Esophagus (tissue), 2 donors: ENCODE results near the gene NUFIP2. TPM values are rescaled to one million over a fixed set of nuclear protein-coding genes. Genes with fewer than 3 reads are reported as not detected.
"Not testable (repeated sequence)": the region's sequence is repeated elsewhere in the genome, so short reads cannot be mapped to it uniquely, and the experiment has no call there.

Source experiments
- H3K27ac ChIP-seq, 2 donors: one replicate each; pipeline ENCODE4 v1.5.1; 2013; ENCODE audit warnings: low read depth in 2 of 2, mild to moderate bottlenecking in 2 of 2, inconsistent platforms in 1 of 2, low read length in 1 of 2, moderate library complexity in 1 of 2
- H3K27me3 ChIP-seq, 2 donors: one replicate each; pipeline ENCODE4 v1.6.1; 2013; ENCODE audit warnings: low read length in 2 of 2, control low read depth in 1 of 2, mild to moderate bottlenecking in 1 of 2; ENCODE audit not compliant: insufficient read depth in 2 of 2, control insufficient read depth in 1 of 2
- H3K36me3 ChIP-seq, 2 donors: one replicate each; pipeline ENCODE4 v1.6.1; 2013; ENCODE audit warnings: low read length in 1 of 2; ENCODE audit not compliant: control insufficient read depth in 2 of 2, insufficient read depth in 2 of 2
- H3K4me1 ChIP-seq, 2 donors: one replicate each; pipeline ENCODE4 v1.6.1; 2013; ENCODE audit warnings: low read length in 1 of 2; ENCODE audit not compliant: control insufficient read depth in 2 of 2, insufficient read depth in 2 of 2
- H3K4me3 ChIP-seq, 2 donors: one replicate each; pipeline ENCODE4 v1.5.1; 2013; ENCODE audit warnings: low read length in 2 of 2, mild to moderate bottlenecking in 2 of 2, low read depth in 1 of 2, moderate library complexity in 1 of 2
- H3K9me3 ChIP-seq, 2 donors: one replicate each; pipeline ENCODE4 v1.6.1; 2013; ENCODE audit warnings: mild to moderate bottlenecking in 2 of 2, low read depth in 1 of 2, low read length in 1 of 2, moderate library complexity in 1 of 2; ENCODE audit not compliant: control insufficient read depth in 2 of 2, insufficient read depth in 1 of 2
- WGBS, 2 donors: extraction: QIAGEN DNeasy Blood & Tissue Kit; methylation state at CpG; one replicate each; pipeline ENCODE4 v1.1.7; 2013; 5-methylcytosine and 5-hydroxymethylcytosine counted together
- polyA plus RNA-seq, 2 donors: library from polyadenylated mRNA; stranded (reverse); fragments of 200-250 nt; gene quantifications; one replicate each; pipeline ENCODE4 v1.2.3, GENCODE V29; 2013
- donor health status: healthy with polysubstance abuse.
- donor health status: Bipolar disorder and iron deficiency.

The NUFIP2 gene
- polyA plus RNA-seq, 2 donors, result 7.0 to 7.5 TPM

DNA sequence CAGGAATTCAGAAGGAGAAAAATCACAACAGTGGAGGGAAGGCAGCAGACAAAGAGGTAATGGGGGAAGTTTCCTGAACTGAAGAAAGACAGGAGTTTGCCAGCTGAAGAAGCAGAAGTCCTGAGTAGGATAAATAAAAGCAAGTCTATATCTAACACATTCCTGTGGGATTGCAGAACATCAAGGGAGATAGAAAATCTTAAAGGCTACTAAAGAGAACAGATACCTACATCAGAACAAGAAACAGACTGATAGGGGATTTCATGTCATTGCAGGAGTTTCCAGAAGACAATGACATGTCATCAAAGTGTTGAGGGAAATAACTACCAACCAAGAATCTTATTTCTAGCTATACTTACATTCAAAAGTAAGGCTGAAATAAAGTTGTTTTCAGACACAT is 68.6 kb downstream of the NUFIP2 start:
- H3K4me1 ChIP-seq, result no peaks in the 10 kb centered on the region
- H3K9me3 ChIP-seq, result no peaks in the 10 kb centered on the region
- H3K4me3 ChIP-seq, result no peak overlapping the region
- H3K36me3 ChIP-seq, result no peaks in the 10 kb centered on the region
- H3K27me3 ChIP-seq, result no peaks in the 10 kb centered on the region
- H3K27ac ChIP-seq, result no peak overlapping the region

DNA sequence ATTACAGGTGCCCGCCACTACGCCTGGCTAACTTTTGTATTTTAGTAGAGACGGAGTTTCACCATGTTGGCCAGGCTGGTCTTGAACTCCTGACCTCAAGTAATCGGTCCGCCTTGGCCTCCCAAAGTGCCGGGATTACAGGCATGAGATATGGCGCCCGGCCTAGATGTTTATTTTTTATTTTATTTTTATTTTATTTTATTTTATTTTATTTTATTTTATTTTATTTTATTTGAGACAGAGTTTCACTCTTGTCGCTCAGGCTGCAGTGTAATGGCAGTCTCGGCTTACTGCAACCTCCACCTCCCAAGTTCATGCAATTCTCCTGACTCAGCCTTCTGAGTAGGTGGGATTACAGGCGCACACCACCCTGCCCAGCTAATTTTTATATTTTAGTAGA is 72.6 kb downstream of the NUFIP2 start:
- H3K4me1 ChIP-seq, H3K36me3 ChIP-seq, H3K27ac ChIP-seq, H3K4me3 ChIP-seq, H3K27me3 ChIP-seq, H3K9me3 ChIP-seq: not testable (repeated sequence)
- 97% methylated on average over 11 of the region's 11 CpGs for WGBS, 2 donors

DNA sequence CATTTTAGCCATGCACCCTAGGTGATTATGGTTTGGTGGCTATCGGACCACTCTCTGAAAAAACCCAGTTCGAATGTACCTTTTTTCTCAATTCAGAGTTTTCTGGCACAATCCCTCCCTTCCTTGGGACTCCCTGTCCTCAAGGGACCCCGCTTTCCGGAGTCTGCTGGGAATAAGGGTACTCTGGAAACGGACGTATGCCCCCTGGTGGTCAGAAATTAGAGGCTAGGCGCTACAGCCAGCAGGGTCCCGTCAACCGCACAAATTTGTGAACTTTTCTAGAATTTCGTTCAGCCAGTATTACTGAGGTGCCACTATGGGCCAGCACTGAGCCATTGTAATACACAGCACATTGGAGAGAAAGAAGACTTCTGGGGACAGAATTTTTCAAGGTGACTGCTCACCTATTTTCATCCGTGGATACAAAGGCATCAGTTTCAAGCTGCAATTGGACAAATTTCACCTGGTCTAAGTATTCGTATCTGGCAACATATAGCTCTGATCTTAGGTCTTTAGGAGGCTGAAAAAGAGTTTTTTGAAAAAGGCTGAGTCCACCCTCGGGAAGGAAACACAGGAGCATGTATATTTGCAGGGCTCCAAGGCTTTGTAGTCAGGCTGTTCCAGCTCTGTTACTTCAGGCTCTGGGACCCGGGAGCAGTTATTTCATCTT is 74.4 kb downstream of the NUFIP2 start:
- H3K4me3 ChIP-seq, result no peak overlapping the region

DNA sequence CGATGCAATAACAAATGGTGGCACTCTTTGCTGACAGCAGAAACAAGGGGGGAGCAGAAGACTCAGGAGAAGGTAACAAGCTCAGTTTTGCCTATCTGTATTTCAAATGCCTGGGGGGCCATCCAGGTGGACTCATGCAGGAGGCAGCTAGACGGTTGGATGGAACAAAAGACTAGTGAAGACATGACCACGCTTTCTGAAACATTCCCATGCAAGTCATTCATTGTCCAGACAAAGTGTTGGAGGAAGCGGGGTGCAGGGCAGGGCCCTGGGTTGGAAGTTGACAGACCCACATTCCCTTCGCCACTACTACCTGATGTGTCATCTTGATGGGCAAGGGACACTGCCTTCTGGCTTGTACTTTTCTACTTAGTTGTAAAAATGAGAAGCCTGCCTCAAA is 77.1 kb downstream of the NUFIP2 start:
- Histone ChIP-seq H3K27me3 (no peaks in the 10 kb centered on the region), H3K27ac (no peak overlapping the region), H3K9me3 (no peaks in the 10 kb centered on the region), H3K4me1 (no peaks in the 10 kb centered on the region), H3K4me3 (no peak overlapping the region), H3K36me3 (no peaks in the 10 kb centered on the region)
- WGBS, 2 donors, result 59 to 67% methylated on average over 5 of the region's 5 CpGs

More for the DNA sequence above, 74.4 kb downstream of the NUFIP2 start:
- no peaks in the 10 kb centered on the region for H3K4me1 ChIP-seq
- no peaks in the 10 kb centered on the region for H3K27me3 ChIP-seq
- H3K27ac ChIP-seq, result no peak overlapping the region
- WGBS, 2 donors, result 12% methylated on average over 14 of the region's 14 CpGs
- H3K9me3 ChIP-seq, result no peaks in the 10 kb centered on the region
- no peaks in the 10 kb centered on the region for H3K36me3 ChIP-seq

DNA sequence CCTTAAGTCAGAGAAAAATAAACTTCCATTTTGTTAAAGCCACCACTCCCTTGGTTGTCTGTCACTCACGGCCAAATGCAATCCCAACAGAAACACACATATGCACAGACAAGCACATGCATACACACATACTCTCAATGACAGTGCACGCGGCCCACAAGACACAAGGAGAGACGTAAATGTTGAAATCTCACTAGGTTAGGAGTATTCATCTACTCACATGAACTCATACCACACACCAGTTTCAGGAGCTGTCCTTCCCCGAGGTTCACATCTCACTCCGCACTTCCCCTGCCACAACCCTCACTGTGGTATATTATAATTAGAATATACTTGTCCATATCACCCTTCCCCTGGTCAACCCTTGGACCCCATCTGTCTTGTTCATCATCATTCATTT is 77.8 kb downstream of the NUFIP2 start:
- no peak overlapping the region for H3K27ac ChIP-seq
- H3K4me3 ChIP-seq, result no peak overlapping the region
- no peaks in the 10 kb centered on the region for H3K4me1 ChIP-seq
- WGBS, 2 donors, result 78 to 80% methylated on average over 6 of the region's 6 CpGs
- no peaks in the 10 kb centered on the region for H3K9me3 ChIP-seq
- no peaks in the 10 kb centered on the region for H3K36me3 ChIP-seq
- no peaks in the 10 kb centered on the region for H3K27me3 ChIP-seq

DNA sequence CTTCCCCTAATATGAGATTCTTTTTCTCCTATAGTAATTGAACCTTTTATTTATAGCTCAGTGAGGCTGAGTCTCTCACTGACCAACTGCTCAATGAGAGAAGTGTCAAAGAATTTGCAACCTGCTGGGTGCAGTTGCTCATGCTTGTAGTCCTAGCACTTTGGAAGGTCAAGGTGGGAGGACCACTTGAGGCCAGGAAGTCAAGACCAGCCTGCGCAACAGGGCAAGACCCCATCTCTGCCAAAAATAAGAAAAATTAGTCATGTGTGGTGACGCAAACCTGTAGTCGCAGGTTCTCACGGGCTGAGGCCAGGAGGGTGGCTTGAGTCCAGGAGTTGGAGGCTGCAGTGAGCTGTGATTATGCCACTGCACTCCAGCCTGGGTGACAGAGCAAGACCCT is 78.2 kb downstream of the NUFIP2 start:
- H3K27me3 ChIP-seq, result no peaks in the 10 kb centered on the region
- 41 to 64% methylated on average over 4 of the region's 4 CpGs for WGBS, 2 donors

DNA sequence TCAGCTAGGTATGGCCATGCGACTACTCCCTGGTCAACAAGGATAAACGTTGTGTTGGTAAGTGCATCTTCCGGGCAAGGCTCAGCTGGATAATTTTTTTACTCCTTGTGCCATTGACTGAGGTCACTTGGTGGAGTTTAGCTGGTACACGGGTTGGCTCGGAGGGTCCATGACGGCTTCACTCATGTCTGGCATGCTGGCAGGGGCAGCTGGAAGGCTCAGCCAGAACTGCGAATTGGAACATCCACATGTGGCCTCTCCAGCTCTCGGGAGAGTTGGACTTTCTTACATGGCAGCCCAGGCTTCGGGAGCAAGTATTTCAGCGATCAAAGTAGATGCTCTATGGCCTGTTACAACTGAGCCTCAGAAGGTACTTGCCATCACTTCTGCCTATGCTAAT is 78.8 kb downstream of the NUFIP2 start:
- Histone ChIP-seq H3K4me1 (no peaks in the 10 kb centered on the region), H3K27ac (no peak overlapping the region), H3K27me3 (no peaks in the 10 kb centered on the region), H3K9me3 (no peaks in the 10 kb centered on the region), H3K4me3 (no peak overlapping the region), H3K36me3 (no peaks in the 10 kb centered on the region)
- WGBS, 2 donors, result 90 to 92% methylated on average over 10 of the region's 10 CpGs

More for the DNA sequence above, 78.2 kb downstream of the NUFIP2 start:
- H3K4me3 ChIP-seq, result no peak overlapping the region
- no peak overlapping the region for H3K27ac ChIP-seq
- H3K9me3 ChIP-seq, result no peaks in the 10 kb centered on the region
- no peaks in the 10 kb centered on the region for H3K4me1 ChIP-seq
- no peaks in the 10 kb centered on the region for H3K36me3 ChIP-seq

DNA sequence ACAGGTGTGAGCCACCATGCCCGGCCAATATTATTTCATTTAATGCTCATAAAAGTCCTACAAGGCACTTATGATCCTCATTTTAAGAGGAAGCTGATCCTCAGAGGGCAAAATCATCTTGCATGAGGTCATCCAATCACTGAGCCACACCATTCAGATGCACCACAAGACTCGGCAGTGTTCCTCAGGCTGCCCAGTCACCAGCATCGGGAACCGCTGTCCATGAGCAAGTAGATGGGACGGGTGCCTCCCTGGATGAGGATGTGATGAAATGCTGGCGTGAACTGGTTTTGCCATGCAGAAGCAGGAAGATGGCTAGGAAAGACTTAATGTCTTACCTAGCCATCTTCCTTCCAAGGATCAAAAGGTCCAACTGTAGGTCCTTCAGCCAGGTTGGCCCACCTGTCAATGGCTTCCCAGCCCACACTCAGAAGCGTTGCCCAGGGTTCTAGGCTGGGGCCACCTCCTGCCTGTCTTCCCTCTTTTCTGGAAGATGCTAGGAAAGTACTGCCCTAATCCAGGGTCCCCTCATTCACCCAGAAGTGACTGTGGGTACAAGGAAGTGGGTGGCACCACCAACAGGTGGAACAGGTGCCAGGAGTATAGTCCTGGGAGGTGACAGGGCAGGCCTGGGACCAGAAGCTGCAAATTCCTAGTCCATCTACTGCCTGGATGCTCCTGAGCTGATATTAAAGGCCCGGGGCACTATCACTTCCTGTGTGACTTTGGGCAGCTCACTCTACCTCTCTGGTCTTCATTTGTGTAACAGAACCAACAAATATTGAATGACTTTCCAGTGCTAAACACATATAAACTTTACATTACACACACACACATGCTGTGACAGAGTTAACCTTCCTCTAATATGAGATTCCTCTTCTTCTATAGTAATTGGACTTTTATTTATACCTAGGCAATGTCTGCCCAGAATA is 79.5 kb downstream of the NUFIP2 start:
- Histone ChIP-seq H3K27me3 (no peaks in the 10 kb centered on the region), H3K27ac (peak overlapping the region in 1 of 2 donors; percentile 38)

DNA sequence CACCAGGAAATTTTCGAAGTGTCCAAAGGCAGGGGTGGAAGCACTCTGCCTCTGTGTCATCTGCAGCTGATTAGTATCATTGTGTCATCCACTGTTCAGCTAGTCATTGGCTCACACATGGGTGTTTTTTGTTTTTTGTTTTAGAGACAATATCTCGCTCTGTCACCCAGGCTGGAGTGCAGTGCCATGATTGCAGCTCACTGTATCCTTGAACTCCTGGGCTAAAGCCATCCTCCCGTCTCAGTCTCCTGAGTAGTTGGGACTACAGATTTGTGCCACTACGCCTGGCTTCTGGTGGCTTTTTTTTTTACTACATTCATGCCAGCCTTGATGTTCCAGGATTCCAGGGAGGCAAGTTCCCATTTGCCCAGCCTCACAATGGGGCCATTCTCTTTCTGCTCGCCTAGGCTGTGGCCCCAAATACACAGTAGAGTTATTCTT is 81.2 kb downstream of the NUFIP2 start:
- H3K9me3 ChIP-seq, result no peaks in the 10 kb centered on the region
- H3K27me3 ChIP-seq, result no peaks in the 10 kb centered on the region
- no peak overlapping the region for H3K4me3 ChIP-seq
- WGBS, 2 donors, result 48 to 69% methylated on average over 5 of the region's 5 CpGs
- peak overlapping the region; percentile 47 to 73 for H3K27ac ChIP-seq
- H3K4me1 ChIP-seq, result no peaks in the 10 kb centered on the region
- no peaks in the 10 kb centered on the region for H3K36me3 ChIP-seq

More for the DNA sequence above, 79.5 kb downstream of the NUFIP2 start:
- Histone ChIP-seq H3K9me3 (no peaks in the 10 kb centered on the region), H3K4me1 (no peaks in the 10 kb centered on the region), H3K36me3 (no peaks in the 10 kb centered on the region), H3K4me3 (no peak overlapping the region)
- WGBS, 2 donors, result 85 to 90% methylated on average over 8 of the region's 8 CpGs
